ENCODE results near the gene PGLYRP3.

PGLYRP3 gene, protein sequence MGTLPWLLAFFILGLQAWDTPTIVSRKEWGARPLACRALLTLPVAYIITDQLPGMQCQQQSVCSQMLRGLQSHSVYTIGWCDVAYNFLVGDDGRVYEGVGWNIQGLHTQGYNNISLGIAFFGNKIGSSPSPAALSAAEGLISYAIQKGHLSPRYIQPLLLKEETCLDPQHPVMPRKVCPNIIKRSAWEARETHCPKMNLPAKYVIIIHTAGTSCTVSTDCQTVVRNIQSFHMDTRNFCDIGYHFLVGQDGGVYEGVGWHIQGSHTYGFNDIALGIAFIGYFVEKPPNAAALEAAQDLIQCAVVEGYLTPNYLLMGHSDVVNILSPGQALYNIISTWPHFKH

GRCh38 chr1:153312570-153313186 is at the start of gene PGLYRP3:
Gene PGLYRP3, minus strand, starts transcription at chr1:153312952. Its CDS starts 2,287 bp downstream, at chr1:153310665.
- DNase-seq, result no peak

- DNase-seq, result no peak
Observed at GRCh38 chr1:153362187-153362775, 49.5 kb upstream of the PGLYRP3 start.

GRCh38 chr1:153361480-153362109 is 48.8 kb upstream of the PGLYRP3 start:
- DNase-seq, result no peak

DNA sequence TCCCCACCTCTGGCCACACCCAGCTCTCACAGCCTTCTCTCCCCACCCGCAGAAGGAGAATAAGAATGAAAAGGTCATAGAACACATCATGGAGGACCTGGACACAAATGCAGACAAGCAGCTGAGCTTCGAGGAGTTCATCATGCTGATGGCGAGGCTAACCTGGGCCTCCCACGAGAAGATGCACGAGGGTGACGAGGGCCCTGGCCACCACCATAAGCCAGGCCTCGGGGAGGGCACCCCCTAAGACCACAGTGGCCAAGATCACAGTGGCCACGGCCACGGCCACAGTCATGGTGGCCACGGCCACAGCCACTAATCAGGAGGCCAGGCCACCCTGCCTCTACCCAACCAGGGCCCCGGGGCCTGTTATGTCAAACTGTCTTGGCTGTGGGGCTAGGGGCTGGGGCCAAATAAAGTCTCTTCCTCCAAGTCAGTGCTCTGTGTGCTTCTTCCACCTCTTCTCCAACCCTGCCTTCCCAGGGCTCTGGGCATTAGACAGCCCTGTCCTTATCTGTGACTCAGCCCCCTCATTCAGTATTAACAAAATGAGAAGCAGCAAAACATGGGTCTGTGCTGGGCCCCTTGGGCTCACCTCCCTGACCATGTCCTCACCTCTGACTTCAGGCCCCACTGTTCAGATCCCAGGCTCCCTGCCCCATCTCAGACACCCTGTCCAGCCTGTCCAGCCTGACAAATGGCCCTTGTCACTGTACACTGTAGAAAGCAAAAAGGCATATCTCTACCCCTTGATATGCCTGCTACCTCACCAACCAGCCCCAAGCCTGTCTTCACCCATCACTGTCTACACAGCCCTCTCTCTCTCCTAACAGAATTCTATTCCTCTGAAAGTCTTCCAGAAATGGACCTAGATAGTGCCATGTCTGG is 48.1 kb upstream of the PGLYRP3 start:
- no peak for DNase-seq

- no peak for DNase-seq
Observed at GRCh38 chr1:153360190-153360589, 47.4 kb upstream of the PGLYRP3 start.

- no peak for DNase-seq
Observed at GRCh38 chr1:153359241-153359640, 46.5 kb upstream of the PGLYRP3 start.

- no peak for DNase-seq
Observed at GRCh38 chr1:153358691-153358975, 45.9 kb upstream of the PGLYRP3 start.

DNA sequence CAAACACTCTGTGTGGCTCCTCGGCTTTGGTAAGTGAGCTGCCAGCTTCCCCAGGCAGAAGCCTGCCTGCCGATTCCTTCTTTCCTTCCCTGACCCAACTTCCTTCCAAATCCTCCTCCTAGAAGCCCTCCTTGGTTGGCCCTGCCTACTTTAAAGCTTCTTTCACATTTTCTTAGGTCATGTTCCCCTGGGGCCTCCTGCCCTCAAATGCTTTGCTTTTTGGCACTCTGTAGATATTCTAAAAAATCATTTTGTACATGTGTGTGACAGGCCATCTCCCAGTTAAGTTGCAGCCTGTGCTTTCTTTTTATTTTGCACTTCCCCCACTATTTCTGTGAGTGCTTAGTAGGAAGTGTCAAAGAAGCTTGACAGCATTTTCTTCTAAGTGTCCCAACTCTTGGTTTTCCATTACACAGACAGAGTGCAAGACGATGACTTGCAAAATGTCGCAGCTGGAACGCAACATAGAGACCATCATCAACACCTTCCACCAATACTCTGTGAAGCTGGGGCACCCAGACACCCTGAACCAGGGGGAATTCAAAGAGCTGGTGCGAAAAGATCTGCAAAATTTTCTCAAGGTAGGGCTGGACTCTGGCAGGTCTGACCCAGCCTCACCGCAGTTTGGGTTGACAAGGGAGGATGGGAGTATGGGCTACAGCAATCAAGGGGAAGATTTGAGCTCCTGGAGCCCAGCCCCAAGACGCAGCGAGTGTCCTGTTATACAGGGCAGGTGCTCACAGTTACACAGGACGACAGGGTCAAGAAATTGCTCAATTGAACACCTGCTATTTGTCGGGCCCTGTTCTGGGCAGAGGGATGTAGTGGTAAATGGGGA is 45.3 kb upstream of the PGLYRP3 start, which contains the start of gene S100A9:
Gene S100A9, plus strand, starts transcription at position 2 of the 838 bp plus-strand sequence. Its CDS starts 430 bp downstream, at position 432.
- no peak for DNase-seq

DNA sequence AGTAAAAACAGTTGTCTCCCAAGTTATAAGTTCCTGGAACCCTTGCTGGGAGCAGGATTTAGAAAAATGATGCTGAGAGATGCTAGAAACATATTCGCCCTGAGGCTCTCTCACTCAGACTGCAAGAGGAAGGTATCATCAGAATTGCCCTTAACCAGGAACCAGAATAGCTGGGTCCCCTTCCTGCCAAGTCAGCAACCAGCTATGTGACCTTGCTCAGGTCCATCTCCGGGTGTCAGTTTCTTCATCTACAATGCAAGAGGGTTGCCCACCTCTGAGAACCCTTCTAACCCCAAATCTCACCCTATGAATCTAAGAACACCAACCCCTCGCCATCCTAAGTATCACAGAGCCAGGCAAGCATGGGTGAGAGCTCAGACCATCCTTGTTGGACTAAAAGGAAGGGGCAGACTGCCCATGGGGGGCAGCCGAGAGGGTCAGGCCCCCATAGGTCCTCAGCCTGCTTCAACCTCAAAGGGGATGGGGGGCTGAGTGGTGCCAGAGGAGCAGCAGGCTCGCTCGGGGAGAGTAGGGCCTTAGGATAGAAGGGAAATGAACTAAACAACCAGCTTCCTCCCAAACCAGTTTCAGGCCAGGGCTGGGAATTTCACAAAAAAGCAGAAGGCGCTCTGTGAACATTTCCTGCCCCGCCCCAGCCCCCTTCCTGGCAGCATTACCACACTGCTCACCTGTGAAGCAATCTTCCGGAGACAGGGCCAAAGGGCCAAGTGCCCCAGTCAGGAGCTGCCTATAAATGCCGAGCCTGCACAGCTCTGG is 44.5 kb upstream of the PGLYRP3 start:
- DNase-seq, result no peak

DNA sequence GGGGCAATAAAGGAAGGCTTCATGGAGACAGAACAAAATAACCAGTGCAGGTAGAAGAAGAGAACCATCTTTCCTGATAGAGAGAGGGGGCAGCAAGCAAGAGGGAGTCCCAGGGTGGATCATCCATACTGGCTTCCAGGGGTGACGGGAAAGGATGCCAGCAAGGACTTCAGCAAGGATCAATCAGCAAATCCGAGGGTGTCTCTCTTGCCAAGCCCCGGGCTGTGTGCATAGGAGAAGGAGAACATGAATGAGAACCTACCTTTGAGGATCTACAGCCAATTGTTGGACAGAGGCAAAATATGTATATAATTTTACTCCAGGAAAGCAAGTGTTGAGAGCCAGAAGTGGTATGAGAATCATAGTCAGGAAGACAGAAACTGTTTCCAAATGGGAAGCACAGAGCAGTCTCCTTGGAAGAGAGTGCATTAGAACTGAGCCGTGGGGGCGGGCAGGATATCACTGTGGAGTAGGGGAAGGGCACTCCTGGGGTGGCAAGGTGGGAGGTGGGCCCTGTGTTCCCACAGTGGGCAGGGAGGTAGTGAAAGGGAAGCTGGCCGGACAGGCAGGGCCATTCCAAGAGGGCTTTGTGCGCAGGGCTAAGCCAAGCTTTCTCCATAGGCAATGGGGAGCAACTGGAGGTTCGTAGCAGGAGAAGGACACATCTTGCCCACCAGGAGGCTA is 43.8 kb upstream of the PGLYRP3 start:
- no peak for DNase-seq

- peak; percentile 38 for DNase-seq
Observed at GRCh38 chr1:153355445-153356071, 42.8 kb upstream of the PGLYRP3 start.

- DNase-seq, result no peak
Observed at GRCh38 chr1:153354515-153355193, 41.9 kb upstream of the PGLYRP3 start.

DNA sequence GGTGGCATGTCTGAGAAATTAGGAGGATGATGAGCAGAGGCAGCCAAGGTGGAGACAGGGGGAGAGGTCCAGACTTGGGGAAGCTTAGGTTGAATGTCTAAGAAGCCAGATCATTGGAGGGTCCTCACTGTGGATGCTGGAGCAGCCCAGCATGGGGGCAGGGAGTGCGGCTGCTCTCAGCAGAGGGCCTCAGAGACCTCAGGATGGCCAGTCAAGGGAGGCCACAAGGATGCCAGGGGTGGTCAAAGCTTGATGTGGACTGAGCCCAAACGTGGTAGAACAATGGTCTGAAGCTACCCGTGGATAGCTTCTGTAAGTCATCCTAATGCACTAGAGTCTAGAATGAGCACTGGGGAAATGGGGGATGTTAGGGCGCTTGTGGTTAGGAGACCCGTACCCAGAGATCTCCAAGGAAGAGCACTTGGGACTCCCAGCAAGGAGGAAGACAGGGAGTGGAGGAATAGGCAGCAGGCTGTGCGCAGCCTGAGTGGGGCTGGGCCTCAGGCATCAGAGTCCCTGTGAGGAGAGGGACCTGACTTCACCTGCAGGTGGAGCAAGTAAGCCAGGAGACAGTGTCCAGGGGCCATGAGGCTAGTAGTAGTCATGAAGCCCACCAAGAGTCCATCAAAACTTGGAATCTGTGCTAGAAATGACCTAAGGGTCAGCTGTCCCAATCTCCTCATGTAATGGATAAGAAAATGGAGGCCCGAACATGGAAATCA is 40.6 kb upstream of the PGLYRP3 start:
- peak; percentile 7 for DNase-seq

DNA sequence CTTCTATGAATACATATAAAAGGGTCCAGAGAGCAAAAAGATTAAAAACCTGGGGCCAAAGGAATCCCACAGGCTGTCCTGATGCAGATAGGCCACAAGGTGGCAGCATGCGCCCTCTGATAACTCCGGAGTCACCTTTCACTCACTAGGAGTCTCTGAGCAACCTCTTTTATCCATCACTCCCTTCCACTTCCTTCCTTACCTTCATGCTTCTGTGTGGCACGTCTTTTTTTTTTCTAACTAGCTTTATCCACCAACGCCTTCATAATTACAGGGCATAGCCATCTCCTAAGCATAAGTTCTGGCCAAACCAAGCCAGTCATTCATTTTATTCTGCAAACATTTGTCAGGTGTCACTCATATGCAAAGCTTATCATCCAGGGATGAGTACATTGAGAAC is 39.8 kb upstream of the PGLYRP3 start:
- peak; percentile 51 for DNase-seq

DNA sequence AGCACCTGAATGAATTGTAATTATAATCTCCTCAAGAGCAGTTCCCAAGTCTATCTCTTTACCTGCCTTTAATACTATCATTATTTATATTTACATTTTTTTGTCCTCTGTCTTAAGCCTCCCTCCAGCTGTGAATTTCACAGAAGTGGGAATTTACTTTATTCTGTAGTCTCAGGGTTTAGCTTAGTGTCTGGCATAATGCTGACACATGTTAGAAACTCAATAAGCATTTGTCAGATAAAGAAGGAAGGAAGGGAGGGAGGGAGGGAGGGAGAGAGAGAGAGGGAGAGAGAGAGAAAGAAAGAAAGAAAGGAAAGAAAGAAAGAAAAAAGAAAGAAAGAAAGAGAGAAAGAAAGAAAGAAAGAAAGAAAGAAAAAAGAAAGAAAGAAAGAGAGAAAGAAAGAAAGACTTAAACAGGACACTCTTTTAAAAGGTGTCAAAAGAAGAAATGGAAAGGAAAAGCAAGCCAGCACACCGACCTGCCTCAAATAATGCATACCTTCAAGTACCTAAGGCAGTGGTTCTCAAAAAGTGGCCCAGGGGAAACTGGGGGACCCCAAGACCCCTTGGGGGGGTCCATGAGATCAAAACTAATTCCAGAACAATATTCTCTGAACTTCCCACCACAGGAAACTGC is 37.7 kb upstream of the PGLYRP3 start:
- DNase-seq, result no peak

DNA sequence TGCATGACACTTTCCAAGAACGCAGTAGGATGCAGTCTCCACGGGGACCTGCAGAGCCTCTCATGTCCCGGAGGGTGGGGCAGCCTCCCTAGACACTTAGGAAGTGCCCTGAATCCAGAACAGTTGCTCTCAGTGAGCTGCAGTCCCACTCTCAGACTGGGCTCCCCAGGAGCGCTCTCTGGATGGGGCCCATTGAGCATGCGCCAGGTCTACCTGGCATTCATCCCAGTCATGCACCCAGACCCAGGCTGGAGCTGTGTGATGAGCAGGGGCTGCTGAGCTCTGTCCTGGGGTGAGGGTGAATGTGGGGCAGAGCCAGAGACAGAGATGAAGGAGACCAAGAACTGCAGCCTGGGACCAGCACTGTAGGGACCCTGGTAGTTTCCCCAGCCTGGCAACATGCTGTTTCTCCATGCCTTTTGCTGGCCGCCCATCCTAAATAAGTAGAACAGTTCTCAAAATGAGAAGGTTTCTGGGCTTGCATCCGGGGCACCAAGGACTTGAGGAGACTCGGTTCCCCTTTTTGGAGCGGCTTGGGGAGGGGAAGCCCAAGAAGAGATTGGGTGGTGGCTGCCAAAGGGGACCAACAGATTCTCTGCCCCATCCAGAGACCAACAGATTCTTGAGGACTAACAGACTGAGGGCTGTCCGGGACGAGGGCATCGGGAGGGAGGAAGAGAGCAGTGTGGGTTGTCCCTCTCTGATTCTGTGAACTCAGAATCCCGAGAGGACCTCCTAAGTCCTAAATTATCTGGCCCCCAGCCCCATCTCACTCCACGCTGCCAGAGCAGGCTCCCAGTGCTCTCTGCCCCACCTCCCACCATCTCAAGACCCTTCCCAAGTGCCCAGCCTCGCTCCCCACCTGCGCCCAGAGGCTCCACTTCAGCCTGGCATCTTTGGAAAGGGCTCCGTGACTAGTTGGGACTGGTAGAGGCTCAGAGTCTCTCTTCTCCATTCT is 36.9 kb upstream of the PGLYRP3 start:
- DNase-seq, result no peak

Measured in fibroblast of skin of right biceps (primary cell).